Mesenchymal stem cell (in vitro differentiated cells and primary cell): ENCODE data around the gene PRDX4.
"Not testable (repeated sequence)": the region's sequence is repeated elsewhere in the genome, so short reads cannot be mapped to it uniquely, and the experiment has no call there.

Experiments
- DNase-seq: peaks from one replicate; pipeline ENCODE4 v3.0.0-alpha.2; 2013
- H2AFZ ChIP-seq: one replicate; pipeline ENCODE4 v1.6.1; 2013; ENCODE audit warnings: low read depth, mild to moderate bottlenecking, control low read depth, inconsistent platforms, low read length, moderate library complexity
- H2AK5ac ChIP-seq: 2 replicates; pipeline ENCODE4 v1.6.1; 2013; ENCODE audit warnings: low read length, moderate library complexity, mild to moderate bottlenecking, inconsistent platforms; ENCODE audit not compliant: severe bottlenecking
- H2BK120ac ChIP-seq: one replicate; pipeline ENCODE4 v1.6.1; 2013; ENCODE audit warnings: low read depth, mild to moderate bottlenecking, inconsistent platforms, low read length, moderate library complexity
- H2BK12ac ChIP-seq, 2 experiments: one replicate each; pipeline ENCODE4 v1.6.1; 2013; ENCODE audit warnings: inconsistent platforms in 2 of 2, low read length in 2 of 2, mild to moderate bottlenecking in 2 of 2, moderate library complexity in 2 of 2, control low read depth in 1 of 2
- H2BK15ac ChIP-seq: one replicate; pipeline ENCODE4 v1.6.1; 2013; ENCODE audit warnings: mild to moderate bottlenecking, low read depth, inconsistent platforms; ENCODE audit not compliant: poor library complexity, severe bottlenecking
- H2BK5ac ChIP-seq: 2 replicates; pipeline ENCODE4 v1.6.1; 2013; ENCODE audit warnings: low read depth, mild to moderate bottlenecking, low read length, control low read depth, inconsistent platforms; ENCODE audit not compliant: poor library complexity, severe bottlenecking
- H3K14ac ChIP-seq, 2 experiments: one replicate each; pipeline ENCODE4 v1.6.1; 2013; ENCODE audit warnings: inconsistent platforms in 2 of 2, low read length in 2 of 2, control low read depth in 1 of 2, mild to moderate bottlenecking in 1 of 2, moderate library complexity in 1 of 2
- H3K18ac ChIP-seq, 2 experiments: one replicate each; pipeline ENCODE4 v1.6.1; 2013; ENCODE audit warnings: inconsistent platforms in 2 of 2, low read length in 2 of 2, control low read depth in 1 of 2, low read depth in 1 of 2, mild to moderate bottlenecking in 1 of 2
- H3K23ac ChIP-seq, 2 experiments: one replicate each; pipeline ENCODE4 v1.6.1; 2013; ENCODE audit warnings: inconsistent platforms in 2 of 2, low read length in 2 of 2, mild to moderate bottlenecking in 2 of 2, moderate library complexity in 2 of 2, control low read depth in 1 of 2
- H3K27ac ChIP-seq: 2 replicates; pipeline ENCODE4 v1.5.1; 2013; ENCODE audit warnings: mild to moderate bottlenecking, moderate library complexity, low read length, control low read depth, inconsistent platforms; ENCODE audit not compliant: poor library complexity, severe bottlenecking
- H3K27me3 ChIP-seq, 2 experiments: 2 replicates each; pipeline versions ENCODE4 v1.6.1 to v1.7.0; 2013; ENCODE audit warnings: low read length in 2 of 2, mild to moderate bottlenecking in 2 of 2, moderate library complexity in 2 of 2, control low read depth in 1 of 2, inconsistent platforms in 1 of 2; ENCODE audit not compliant: control insufficient read depth in 1 of 2, insufficient read depth in 1 of 2
- H3K36me3 ChIP-seq, 2 experiments: 2 replicates each; pipeline versions ENCODE4 v1.6.1 to v1.7.0; 2013; ENCODE audit warnings: low read length in 2 of 2, control low read depth in 1 of 2, inconsistent platforms in 1 of 2, low read depth in 1 of 2, mild to moderate bottlenecking in 1 of 2; ENCODE audit not compliant: insufficient read depth in 2 of 2, control insufficient read depth in 1 of 2
- H3K4ac ChIP-seq, 2 experiments: one replicate each; pipeline ENCODE4 v1.6.1; 2013; ENCODE audit warnings: inconsistent platforms in 2 of 2, low read length in 2 of 2, mild to moderate bottlenecking in 2 of 2, moderate library complexity in 2 of 2, control low read depth in 1 of 2, low read depth in 1 of 2
- H3K4me1 ChIP-seq: 2 replicates; pipeline ENCODE4 v1.6.1; 2013; ENCODE audit warnings: low read depth, low read length, control low read depth; ENCODE audit not compliant: control insufficient read depth, insufficient read depth
- H3K4me2 ChIP-seq: 2 replicates; pipeline ENCODE4 v1.6.1; 2013; ENCODE audit warnings: low read length, mild to moderate bottlenecking, inconsistent platforms; ENCODE audit not compliant: poor library complexity, severe bottlenecking
- H3K4me3 ChIP-seq, 2 experiments: 2 replicates each; pipeline versions ENCODE4 v1.5.1 to v1.7.0; 2013; ENCODE audit warnings: low read length in 2 of 2, mild to moderate bottlenecking in 2 of 2, control low read depth in 1 of 2, low read depth in 1 of 2; ENCODE audit not compliant: insufficient read depth in 1 of 2
- H3K79me1 ChIP-seq: replicated peaks from 2 replicates; pipeline ENCODE4 v1.6.1; 2013; ENCODE audit warnings: mild to moderate bottlenecking, control low read depth, low read length, inconsistent platforms; ENCODE audit not compliant: poor library complexity, severe bottlenecking
- H3K9ac ChIP-seq: 2 replicates; pipeline ENCODE4 v1.7.0; 2013; ENCODE audit warnings: mild to moderate bottlenecking, low read length, moderate library complexity
- H3K9me3 ChIP-seq: 2 replicates; pipeline ENCODE4 v1.7.0; 2013; ENCODE audit warnings: mild to moderate bottlenecking, low read length; ENCODE audit not compliant: control insufficient read depth
- H4K8ac ChIP-seq: one replicate; pipeline ENCODE4 v1.6.1; 2013; ENCODE audit warnings: inconsistent platforms, mild to moderate bottlenecking, low read length, moderate library complexity
- H4K91ac ChIP-seq: one replicate; pipeline ENCODE4 v1.6.1; 2013; ENCODE audit warnings: mild to moderate bottlenecking, low read length, inconsistent platforms
- WGBS: methylation state at CpG from one replicate; pipeline ENCODE4 v1.1.7; 2013; ENCODE audit warnings: mixed read lengths; 5-methylcytosine and 5-hydroxymethylcytosine counted together

PRDX4 gene

GRCh38 chrX:23668335-23668734 is 1.0 kb downstream of the PRDX4 start:
- Histone ChIP-seq H4K91ac (no peak overlapping the region), H3K9me3 (no peaks in the 10 kb centered on the region), H3K9ac (peak overlapping the region; percentile 91), H2BK12ac (no peak overlapping the region), H3K18ac (no peak overlapping the region), H3K27ac (no peak overlapping the region), H3K79me1 (no peaks in the 10 kb centered on the region), H2AK5ac (no peak overlapping the region), H3K23ac (no peak overlapping the region), H3K14ac (no peak overlapping the region), H3K27me3 (peaks cover 0 to 9% of the 10 kb centered on the region in 2 experiments), H3K4ac (no peak overlapping the region), H3K4me2 (peak overlapping the region; percentile 77), H3K4me3 (peak overlapping the region in 1 of 2 experiments; percentile 88), H2BK5ac (no peak overlapping the region), H3K36me3 (peaks cover 0 to 6% of the 10 kb centered on the region in 2 experiments), H4K8ac (no peak overlapping the region), H2AFZ (no peak overlapping the region), H2BK120ac (no peak overlapping the region), H2BK15ac (no peak overlapping the region), H3K4me1 (peaks cover 2% of the 10 kb centered on the region)
- peak; percentile 9 for DNase-seq
- WGBS, result 2% methylated on average over 3 of the region's 3 CpGs

GRCh38 chrX:23670528-23670927 is 3.2 kb downstream of the PRDX4 start:
- Histone ChIP-seq H3K36me3 (peaks cover 0 to 23% of the 10 kb centered on the region in 2 experiments), H2AK5ac (no peak overlapping the region), H3K4me2 (no peak overlapping the region), H2BK15ac (no peak overlapping the region), H2BK12ac (no peak overlapping the region), H2AFZ (no peak overlapping the region), H3K27ac (no peak overlapping the region), H3K4me3 (no peak overlapping the region), H3K18ac (no peak overlapping the region), H3K79me1 (no peaks in the 10 kb centered on the region), H2BK5ac (no peak overlapping the region), H3K4ac (no peak overlapping the region), H3K14ac (no peak overlapping the region), H3K9ac (no peak overlapping the region), H4K8ac (no peak overlapping the region), H3K4me1 (peaks cover 2% of the 10 kb centered on the region), H3K9me3 (no peaks in the 10 kb centered on the region), H3K27me3 (peaks cover 0 to 9% of the 10 kb centered on the region in 2 experiments), H2BK120ac (no peak overlapping the region), H4K91ac (no peak overlapping the region), H3K23ac (no peak overlapping the region)
- WGBS, result 100% methylated on average over 1 of the region's 1 CpG
- DNase-seq, result no peak

GRCh38 chrX:23673108-23673507 is 5.8 kb downstream of the PRDX4 start:
- Histone ChIP-seq H3K4me1 (no peaks in the 10 kb centered on the region), H3K4me2 (no peak overlapping the region), H2BK15ac (no peak overlapping the region), H3K27me3 (peaks cover 0 to 9% of the 10 kb centered on the region in 2 experiments), H4K91ac (no peak overlapping the region), H3K36me3 (peaks cover 0 to 36% of the 10 kb centered on the region in 2 experiments), H2AFZ (no peak overlapping the region), H4K8ac (no peak overlapping the region), H3K9ac (no peak overlapping the region), H3K14ac (no peak overlapping the region), H2AK5ac (no peak overlapping the region), H2BK12ac (no peak overlapping the region), H3K9me3 (no peaks in the 10 kb centered on the region), H2BK5ac (no peak overlapping the region), H3K79me1 (no peaks in the 10 kb centered on the region), H2BK120ac (no peak overlapping the region), H3K18ac (no peak overlapping the region), H3K4me3 (no peak overlapping the region), H3K4ac (no peak overlapping the region), H3K23ac (no peak overlapping the region), H3K27ac (no peak overlapping the region)
- WGBS, result 100% methylated on average over 1 of the region's 3 CpGs
- no peak for DNase-seq

DNA sequence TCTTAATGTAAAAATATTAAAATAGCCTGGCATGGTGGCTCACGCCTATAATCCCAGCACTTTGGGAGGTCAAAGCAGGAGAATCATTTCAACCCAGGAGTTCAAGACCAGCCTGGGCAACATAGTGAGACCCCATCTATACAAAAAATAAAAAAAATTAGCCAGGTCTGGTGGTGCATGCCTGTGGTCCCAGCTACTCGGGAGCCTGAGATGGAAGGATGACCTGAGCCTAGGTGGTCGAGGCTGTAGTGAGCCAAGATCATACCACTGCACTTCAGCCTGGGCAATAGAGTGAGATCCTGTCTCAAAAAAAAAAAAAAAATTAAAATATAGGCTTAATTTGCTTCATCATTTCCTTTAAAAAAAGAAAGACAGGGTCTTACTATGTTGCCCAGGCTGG is 9.2 kb downstream of the PRDX4 start:
- not testable (repeated sequence) for H3K4me3 ChIP-seq, H3K14ac ChIP-seq, H2AK5ac ChIP-seq, H2BK5ac ChIP-seq, H3K4me2 ChIP-seq, H4K8ac ChIP-seq, H3K27ac ChIP-seq, H2BK120ac ChIP-seq, H2BK15ac ChIP-seq, H3K23ac ChIP-seq, H3K79me1 ChIP-seq, H2BK12ac ChIP-seq, H3K4me1 ChIP-seq, H2AFZ ChIP-seq, H3K9me3 ChIP-seq, H4K91ac ChIP-seq, H3K27me3 ChIP-seq, DNase-seq, H3K4ac ChIP-seq, H3K18ac ChIP-seq, H3K9ac ChIP-seq
- WGBS, result 100% methylated on average over 1 of the region's 3 CpGs
- H3K36me3 ChIP-seq, result peaks cover 0 to 38% of the 10 kb centered on the region in 2 experiments
